GM19468 (cell line): Measurements from ENCODE around the gene KCNQ2.

ENCODE experiments used
- ATAC-seq: cut with Tn5 transposase; IDR thresholded peaks from one replicate; pipeline ENCODE4 v1.9.1; 2021; ENCODE audit warnings: mild to moderate bottlenecking, moderate library complexity, moderate number of reproducible peaks; ENCODE audit not compliant: unreplicated experiment; ENCODE audit errors: extremely low read depth

Gene KCNQ2

DNA sequence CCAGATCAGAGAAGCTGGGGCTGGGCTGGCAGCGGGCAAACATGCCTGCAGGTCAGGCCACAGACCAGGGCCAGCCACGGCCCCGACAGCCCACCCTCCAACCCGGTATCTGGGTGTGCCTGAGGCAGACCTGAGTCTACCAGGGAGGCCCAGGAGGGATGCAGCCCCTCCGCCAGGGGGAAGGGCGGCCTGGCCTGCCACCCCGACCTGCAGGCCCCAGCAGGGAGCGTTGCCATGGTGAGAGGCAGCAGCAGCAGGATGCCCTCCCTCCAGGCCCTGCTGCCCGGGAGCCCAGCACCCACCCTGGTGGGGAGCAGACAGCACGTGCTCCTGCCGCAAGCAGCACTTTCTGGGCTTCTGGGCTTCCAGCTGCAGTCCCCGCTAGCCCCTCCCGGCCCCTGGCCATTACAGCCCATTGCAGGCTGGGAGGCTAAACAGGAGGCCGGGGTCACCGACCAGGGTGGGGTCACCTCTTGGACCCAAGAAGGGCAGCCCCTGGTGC, 30.3 kb upstream of the KCNQ2 start:
- no peak for ATAC-seq

DNA sequence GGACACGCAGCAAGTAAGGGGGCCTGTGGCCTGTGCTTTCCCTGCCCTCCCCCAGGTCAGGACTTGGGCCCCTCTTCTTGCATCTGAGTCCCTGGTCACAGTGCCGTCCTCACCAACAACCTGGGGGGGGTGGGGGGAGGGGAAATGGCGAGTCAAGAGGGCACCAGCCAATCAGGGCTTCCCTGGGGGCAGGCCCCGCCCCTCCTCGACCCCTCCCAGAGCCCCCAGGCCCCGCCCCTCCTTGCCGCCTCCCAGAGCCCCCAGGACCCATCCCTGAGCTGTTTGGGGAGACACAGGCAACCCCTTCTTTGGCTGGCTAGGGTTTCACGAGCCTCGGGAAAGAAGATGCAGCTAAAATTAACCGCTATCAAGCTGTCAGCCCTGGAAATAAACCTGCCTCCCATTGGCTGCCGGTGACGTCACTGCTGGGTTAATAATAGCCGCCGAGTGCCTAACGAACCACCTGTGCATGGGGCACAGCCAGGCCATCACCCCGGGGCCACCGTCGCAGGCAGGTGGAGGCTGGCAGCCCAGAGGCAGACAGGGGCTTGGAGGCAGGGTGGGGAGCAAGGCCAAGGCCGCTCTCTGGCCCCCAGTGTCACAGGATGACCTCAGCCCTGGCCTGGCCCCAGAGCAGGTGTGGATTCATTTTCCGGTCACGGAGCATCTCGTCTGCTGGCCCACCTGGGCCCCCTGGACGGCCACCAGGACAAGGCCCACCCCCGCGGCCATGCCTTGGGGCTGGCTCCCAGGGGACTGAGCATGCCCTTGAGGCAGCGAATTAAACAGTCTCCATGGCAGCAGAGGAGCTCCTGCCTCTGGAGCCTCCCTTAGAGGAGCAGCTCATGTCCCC, 29.6 kb upstream of the KCNQ2 start:
- ATAC-seq = no peak

DNA sequence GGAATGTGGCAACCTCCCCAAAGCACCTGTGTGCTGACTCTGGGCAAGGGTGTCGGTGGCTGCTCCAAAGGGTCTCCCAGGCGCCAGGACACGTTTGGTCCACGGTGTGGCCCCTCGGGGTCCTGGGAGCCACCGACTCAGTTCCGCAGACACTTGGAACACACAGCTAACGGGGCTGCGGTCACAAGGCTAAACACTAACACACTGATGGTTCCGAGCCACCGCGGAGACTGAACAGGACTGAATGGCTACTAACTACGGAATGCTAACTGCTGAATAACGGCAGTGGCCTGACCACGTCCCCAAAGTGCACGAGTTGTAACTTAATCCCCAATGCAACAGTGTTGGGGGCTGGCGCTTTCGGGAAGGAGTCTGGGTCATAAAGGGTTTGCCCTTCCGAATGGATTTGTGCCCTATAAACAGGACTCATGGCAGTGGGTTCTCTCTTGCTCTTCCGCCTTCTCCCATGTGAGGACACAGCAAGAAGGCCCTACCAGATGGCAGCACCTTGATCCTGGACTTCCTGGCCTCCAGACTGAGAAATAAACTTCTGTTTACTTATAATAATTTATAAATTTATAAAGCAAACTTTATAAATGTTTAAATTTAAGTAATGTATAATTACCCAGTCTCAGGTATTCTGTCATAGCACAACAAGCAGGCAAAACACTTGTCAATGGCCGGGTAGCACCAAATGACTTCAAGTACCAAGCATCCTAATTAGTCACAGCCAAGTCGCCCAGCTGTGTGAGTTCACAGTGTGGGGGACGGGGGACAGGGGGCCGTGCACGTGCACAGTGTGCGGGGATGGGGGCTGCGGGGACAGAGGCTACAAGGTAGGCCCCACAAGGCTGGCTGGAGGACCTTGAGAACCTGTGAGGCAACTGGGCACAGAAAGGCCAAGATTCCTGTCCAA, 28.7 kb upstream of the KCNQ2 start:
- no peak for ATAC-seq

DNA sequence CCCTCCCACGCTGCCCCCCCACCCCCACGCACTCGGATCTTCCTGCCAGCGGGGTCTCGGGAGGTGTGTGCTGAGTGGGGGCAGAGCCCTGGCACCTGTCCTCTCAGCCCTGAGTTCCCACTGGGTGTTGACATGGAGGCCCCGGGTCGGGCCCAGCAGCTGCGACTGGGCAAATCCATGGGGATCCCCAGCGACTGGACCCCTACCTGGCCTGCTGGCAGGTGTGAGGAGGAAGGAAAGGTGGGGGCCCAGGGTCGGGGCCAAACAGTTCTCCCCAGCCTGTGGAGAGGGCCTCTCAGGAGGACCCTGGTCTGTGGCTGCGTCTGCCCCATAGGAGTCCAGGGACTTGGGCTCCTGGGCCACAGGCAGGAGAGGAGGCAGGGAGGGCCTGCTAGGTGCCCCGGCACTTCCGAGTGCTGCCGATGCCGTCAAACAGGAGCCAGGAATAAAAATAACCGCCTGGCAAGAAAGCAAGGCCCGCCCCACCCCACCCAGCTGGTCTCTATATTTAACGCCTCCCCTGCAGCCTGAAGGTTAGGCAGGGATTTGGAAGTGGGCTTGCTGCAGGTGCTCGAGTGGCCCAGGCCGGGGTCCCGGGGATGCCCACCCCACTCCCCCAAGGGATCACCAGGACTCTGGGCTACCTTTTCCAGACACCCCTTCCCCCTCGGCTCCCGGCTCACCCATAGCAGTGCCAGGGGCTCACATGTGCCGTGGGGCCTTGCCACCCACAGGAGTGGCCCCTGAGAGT, 27.9 kb upstream of the KCNQ2 start:
- ATAC-seq = no peak

DNA sequence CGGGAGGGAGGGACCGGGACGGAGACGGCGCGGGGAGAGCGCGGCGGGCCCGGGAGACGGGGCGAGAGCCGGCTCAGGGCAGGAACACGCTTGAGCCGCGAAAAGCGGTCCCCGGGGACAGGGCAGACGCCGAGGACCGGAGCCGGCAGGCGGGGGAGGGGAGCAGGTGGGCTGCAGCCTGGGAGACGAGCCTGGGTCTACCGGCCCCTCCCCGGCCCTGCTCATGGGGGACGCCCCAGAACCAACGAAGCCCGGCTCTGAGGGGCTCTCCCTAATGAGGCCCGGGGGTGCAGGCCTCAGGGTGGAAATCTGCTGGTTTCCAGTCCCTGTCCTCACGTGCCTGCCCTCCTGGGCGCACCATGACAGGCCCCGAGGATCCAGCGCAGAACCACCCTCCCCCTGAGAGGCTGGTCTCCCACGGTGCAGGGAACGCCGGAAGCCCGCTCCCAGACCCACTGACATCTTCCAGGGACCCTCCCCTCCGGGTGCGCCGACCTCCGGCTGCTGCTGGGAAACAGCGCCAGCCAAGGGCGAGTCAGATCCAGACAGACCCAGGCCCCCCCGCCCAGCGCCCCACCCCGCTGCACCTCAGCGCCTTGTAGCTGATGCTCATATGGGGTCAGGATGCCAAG, 27.0 kb upstream of the KCNQ2 start:
- no peak for ATAC-seq

DNA sequence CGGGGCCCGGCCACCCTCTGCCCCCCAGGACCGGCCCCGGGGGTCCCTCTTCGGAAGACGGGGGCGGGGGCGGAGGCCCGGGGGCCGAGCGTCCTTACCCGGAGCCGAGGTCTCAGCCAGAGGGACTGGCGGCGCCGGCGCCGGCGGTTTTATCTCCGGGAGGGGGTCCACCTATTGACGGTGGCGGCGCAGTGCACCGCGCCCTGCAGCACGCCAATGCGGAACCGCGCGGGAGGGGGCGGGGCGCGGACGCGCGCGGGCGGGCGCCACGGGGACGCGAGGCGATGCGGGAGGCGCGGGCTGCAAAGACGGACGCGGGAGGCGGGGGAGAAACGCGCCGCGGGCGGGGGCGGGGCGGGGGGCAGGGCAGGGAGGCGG, 26.5 kb upstream of the KCNQ2 start, which contains the start of gene EEF1A2:
Gene EEF1A2, minus strand, starts transcription at position 124 of the 378 bp plus-strand sequence. CDS start 1,320 bp downstream, outside the sequence.
- ATAC-seq = no peak

DNA sequence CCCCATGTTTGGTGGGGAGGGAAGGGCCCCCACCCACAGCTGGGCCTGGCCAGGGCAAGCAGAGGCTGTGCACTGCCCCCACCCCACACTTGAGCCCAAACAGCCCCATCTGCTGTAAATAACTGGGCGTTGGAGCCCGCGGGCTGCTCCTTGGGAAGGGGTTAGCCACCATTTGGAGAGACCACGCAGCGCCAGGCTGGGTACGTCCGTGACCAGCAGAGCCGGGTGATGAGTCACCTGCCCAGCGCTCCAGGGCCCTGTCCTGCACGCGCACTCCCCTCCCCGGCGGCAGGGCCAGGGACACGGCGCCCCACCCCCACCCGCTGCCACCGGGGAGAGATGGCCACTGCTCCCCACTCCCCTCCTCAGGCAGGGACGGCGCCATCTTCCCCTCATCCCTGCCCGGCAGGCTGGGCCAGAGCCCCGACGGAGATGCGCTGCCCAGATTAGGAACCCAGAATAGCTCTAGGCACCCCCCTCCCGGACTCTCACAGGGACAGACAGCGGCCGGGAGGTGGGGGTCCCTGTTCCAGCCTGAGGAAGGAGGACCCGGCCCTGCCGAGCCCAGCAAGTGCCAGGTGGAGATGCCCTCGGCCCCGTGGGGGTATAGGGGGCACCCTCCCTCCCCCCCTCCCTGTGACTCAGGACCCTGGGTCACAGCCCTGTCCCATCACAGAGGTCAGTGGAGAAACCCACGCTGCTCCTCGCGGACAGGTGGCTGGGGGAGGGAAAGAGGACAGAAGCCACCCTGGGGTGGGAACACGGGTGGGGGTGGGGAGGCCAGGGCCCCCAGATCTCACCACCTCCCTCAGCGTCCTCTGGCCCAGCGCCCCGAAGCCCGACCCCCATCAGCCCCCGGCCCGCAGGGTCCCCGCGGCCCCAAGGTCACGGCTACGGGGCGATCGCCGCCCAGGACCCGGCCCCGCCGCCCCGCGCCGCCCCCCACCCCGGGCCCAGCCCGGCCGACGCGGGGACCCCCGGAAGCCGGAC, 25.8 kb upstream of the KCNQ2 start:
- no peak for ATAC-seq

DNA sequence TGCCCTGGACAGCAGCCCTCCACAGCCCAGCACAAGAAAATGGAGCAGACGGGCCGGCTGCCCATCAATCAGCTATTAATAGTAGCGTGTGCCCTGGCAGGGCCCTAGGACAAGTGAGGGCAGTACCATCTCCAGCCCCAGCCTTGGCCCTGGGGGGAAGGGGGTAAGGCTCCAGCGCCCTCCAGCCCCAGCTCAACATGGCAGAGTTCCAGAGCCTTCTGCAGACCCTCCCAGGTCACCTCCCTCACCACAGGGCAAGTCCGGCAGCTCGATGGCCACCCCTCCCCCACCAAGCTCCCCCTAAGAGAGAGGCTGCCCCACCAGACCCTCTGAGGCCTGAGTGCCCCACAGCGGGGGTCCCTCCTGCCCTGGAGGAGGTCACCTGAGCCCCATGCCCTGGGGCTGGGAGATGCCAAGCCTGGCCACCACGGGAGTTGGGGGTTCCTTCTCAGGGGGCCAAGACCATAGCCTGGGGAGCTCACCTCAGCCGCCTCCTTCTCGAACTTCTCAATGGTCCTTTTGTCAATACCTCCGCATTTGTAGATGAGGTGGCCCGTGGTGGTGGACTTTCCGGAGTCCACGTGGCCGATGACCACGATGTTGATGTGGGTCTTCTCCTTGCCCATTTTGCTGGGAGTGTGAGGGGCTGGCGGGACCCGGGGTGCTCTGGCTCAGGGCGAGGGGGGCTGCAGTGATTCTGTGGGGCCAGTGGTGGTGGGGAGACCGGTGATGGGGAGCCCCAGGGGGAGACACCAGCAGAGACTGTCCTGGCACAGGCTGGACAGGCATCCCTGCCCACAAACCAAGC, 24.9 kb upstream of the KCNQ2 start:
- ATAC-seq = no peak

DNA sequence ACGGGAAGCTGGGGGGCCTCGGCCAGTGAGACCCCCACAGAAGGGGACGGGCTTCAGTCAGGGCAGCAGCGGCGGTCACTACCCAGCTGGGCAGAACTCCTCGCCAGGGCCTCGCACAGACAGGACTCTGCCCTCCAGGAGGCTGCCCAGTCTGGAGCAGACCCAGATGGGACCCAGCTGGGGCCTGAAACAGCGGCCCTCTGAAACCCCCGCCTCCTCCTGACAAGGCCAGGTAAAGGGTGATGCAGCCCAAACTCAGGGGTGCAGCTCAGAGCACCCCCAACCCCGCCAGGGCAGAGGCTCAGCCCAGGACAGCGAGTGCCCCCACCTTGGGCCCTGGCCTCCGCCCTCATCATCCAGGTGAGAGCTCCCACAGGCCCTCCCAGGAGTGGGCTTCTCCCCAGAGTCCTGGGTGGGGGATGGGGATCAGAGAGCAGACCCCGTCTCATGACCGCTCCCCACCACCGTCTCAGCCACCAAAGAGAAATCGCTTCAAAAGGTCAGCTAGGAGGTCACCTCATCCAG, 24.2 kb upstream of the KCNQ2 start:
- ATAC-seq = no peak

DNA sequence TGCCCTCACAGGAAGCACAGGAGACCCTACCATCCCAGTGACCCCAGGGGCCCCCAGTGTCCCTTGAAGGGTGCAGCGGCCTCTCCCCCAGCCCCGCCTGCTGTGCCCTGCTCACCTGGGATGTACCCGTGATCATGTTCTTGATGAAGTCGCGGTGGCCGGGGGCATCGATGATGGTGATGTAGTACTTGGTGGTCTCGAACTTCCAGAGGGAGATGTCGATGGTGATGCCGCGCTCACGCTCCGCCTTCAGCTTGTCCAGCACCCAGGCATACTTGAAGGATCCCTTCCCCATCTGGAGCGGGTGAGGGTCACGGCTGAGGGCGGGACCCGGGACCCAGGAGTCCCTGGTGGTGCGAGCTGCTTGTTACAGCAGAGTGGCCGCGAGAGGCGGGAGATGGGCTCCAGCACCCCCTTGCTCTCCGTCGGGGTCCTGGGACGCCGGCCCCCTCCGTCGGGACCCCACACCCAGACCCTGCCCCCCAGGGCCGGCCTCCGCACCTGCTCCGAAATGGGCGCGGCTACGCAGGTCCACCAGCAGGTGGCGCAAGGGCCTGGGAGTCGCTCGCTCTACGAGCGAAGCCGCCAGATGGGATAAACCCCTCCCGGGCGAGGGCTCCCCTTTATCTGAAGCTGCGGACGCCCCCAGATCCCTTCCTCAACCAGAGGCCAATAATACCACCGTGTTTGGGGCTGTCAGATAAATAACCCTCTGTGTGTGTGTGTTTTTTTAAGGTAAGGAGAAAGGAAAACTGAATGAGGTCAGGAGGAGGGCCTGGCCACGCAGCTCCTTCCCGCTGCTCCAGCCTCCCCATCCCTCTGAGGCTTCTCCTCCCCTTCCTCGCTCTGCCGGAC, 23.5 kb upstream of the KCNQ2 start:
- ATAC-seq = no peak

DNA sequence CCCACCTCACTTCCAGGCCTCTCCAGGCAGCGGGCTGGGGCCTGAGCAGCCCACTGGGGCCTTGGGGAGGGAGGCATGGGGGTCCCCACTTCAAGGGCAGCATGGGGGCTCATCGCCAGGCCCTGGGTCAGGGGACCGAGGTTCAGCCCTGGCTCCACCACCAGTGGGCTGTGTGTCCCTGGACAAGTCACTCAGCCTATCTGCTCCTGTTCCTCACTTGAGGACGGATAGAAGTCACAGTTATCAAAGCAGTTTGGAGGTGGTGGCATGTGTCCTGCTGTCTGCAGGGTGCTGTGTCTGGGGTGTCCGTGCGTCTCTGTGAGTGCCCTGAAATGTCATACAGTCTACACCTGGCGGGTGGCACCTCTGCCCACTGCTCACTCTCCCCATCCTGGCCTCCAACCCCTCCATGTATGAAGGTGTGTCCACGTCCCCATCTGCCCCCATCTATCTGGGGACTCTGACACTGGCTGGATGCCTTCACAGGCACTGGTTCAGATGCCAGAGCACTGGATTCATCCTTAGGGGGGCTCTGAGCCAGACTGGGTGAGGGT, 22.8 kb upstream of the KCNQ2 start:
- ATAC-seq = no peak

DNA sequence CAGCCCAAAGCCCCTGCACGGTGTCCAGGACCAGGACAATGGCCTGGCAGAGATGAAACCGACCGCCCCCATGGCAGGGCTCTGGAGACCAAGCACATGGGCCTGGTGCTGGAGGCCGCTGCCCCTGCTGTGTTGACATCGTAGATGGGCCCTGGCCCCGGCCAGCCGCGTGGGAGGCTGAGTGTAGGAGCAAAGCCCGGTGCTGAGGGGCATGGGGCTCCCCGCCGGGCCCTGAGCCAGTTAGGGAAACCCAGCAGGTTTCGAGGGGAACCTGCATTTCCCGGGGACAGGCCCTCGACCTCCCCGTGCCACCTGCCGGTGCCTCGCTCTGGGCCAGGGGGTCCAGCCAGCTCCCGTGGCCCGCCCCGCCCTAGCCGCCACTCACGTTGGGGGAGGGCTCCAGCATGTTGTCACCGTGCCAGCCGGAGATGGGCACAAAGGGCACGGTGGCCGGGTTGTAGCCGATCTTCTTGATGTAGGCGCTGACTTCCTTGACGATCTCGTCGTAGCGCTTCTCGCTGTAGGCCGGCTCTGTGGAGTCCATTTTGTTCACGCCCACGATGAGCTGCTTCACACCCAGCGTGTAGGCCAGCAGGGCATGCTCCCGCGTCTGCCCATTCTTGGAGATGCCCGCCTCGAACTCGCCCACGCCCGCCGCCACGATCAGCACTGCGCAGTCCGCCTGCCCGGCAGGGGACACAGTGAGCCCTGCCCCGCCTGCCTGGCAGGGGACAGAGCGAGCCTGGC, 22.1 kb upstream of the KCNQ2 start:
- ATAC-seq = no peak

DNA sequence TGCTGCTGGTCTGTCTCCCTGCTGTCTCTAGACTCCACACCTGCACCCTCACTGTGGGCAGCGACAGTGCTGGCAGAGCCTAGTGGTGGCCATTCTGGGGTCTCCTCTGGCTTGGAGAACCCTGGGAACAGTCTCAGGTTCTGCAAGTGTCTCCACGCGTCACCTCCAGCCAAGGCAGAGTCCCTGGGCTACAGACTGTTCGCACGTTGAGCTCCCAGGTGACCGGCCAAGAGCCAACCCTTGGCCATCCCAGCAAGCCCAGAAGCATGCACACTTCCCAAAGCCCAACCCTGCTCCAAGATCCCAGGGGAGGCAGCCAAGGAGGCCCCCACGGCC, 21.6 kb upstream of the KCNQ2 start:
- ATAC-seq = no peak

DNA sequence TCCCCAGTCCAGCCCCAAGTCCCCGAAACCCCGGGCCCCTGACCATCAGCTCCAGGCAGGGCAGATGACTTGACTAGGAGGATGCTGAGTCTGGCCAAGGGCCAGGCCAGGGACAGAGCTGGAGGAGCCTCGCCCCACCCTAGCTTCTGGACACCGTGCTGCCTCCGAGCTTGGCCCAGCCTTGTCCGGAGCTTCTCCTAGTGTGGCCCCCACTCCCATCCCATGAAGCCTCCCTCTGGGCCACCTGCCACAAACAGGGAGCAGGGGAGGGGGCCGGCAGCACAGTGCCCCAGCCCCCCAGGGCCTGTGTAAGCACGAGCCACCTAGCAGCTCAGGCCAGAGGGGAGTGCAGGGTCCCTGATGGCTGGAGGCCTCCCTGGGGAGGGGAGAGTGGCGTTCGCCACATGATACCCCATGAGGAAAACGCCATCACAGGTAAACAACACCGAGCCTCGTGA, 21.1 kb upstream of the KCNQ2 start:
- ATAC-seq = no peak

DNA sequence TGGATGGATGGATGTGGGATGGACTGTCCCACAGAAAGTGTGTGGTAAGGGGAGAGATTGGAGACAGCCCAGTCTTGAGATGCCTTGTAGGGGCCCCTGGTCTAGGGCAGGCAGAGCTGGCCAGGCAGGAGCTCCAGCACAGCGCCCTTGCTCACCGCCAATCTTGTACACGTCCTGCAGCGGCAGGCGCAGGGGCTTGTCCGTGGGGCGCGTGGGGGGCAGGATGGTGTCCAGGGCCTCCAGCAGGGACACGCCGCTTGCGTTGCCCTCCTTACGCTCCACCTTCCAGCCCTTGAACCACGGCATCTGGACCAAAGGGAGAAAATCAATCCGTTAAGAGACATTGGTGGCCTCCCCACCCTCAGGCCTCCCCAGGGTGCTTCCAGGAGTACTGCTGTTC, 20.5 kb upstream of the KCNQ2 start:
- ATAC-seq = no peak

DNA sequence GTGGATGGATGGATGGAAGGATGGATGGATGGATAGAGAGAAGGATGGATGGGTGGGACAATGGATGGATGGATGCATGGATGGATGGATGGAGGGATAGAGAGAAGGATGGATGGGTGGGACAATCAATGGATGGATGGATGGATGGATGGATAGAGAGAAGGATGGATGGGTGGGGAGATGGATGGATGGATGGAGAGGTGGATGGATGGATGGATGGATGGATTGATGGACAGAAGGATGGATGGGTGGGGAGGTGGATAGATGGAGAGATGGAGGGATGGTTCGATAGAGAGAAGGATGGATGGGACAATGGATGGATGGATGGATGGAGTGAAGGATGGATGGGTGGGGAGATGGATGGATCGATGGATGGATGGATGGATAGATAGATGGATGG, 20.1 kb upstream of the KCNQ2 start:
- no peak for ATAC-seq
